Loucy (cell line): ENCODE data around the gene TMEM147.

Source experiments
- CTCF ChIP-seq: fragments of 200-600 bp; sonication (generic); conservative IDR thresholded peaks from 2 replicates; pipeline ENCODE4 v1.5.1; 2014; ENCODE audit warnings: mild to moderate bottlenecking, antibody characterized with exemption, low read length
- EZH2phosphoT487 ChIP-seq: fragments of 200-600 bp; IDR thresholded peaks from 2 replicates; pipeline ENCODE4 v1.6.1; 2018; ENCODE audit warnings: antibody characterized with exemption, mild to moderate bottlenecking, moderate library complexity, borderline replicate concordance

- TF ChIP-seq CTCF: no peak
- no peak for TF ChIP-seq EZH2phosphoT487
Measured at GRCh38 chr19:35585848-35586247, 40.4 kb downstream of the TMEM147 start, which contains the start of gene PMIS2.
